H1 (cell line): ENCODE results near the gene MDFI. TPM values are rescaled to one million over a fixed set of nuclear protein-coding genes. Genes with fewer than 3 reads are reported as not detected.

Experiments used
- CTCF ChIA-PET: fragments of 300-600 bp; sonication (Branson Sonifier 250); formaldehyde crosslinking; loops from one replicate; lab custom pipeline; 2021; ENCODE audit not compliant: partially characterized antibody; lab: Charles Lee
- POLR2A ChIA-PET: fragments of 300-600 bp; sonication (Branson Sonifier 250); formaldehyde crosslinking; loops from one replicate; lab custom pipeline; 2021; ENCODE audit warnings: inconsistent platforms; ENCODE audit not compliant: partially characterized antibody; lab: Charles Lee
- DNase-seq, 2 experiments: peaks; one replicate each; pipeline versions ENCODE4 v3.0.0 to v3.0.0-alpha.2; 2010 to 2022; ENCODE audit warnings: low spot score in 2 of 2, low read depth in 1 of 2, mixed read lengths in 1 of 2
- FAIRE-seq: peaks from 2 replicates; lab custom pipeline; 2011; peaks lifted over from hg19 to GRCh38; lab: Jason Lieb, UNC
- H2AFZ ChIP-seq: 2 replicates; pipeline ENCODE4 v1.8.1; 2012; ENCODE audit warnings: low read length, inconsistent platforms
- H2AK5ac ChIP-seq: 2 replicates; pipeline ENCODE4 v1.6.1; 2013; ENCODE audit warnings: low read depth, low read length
- H2BK120ac ChIP-seq: replicated peaks from 2 replicates; pipeline ENCODE3; 2013; ENCODE audit warnings: low read depth, low read length, inconsistent platforms
- H2BK12ac ChIP-seq: 2 replicates; pipeline ENCODE4 v1.6.1; 2013; ENCODE audit warnings: low read depth, low read length
- H2BK15ac ChIP-seq: 2 replicates; pipeline ENCODE4 v1.6.1; 2013; ENCODE audit warnings: low read length
- H2BK20ac ChIP-seq: 2 replicates; pipeline ENCODE4 v1.6.1; 2013; ENCODE audit warnings: low read length
- H2BK5ac ChIP-seq: 2 replicates; pipeline ENCODE4 v1.6.1; 2013; ENCODE audit warnings: low read depth, low read length
- H3K14ac ChIP-seq: 2 replicates; pipeline ENCODE4 v1.6.1; 2013; ENCODE audit warnings: inconsistent platforms; ENCODE audit not compliant: insufficient read length
- H3K18ac ChIP-seq: 2 replicates; pipeline ENCODE4 v1.6.1; 2013; ENCODE audit warnings: low read length; ENCODE audit errors: extremely low read depth
- H3K23ac ChIP-seq: 2 replicates; pipeline ENCODE4 v1.6.1; 2013; ENCODE audit warnings: inconsistent platforms; ENCODE audit not compliant: insufficient read length
- H3K23me2 ChIP-seq: 2 replicates; pipeline ENCODE4 v1.6.1; 2013; ENCODE audit warnings: low read depth, low read length
- H3K27ac ChIP-seq: 2 replicates; pipeline ENCODE4 v1.6.1; 2011; ENCODE audit warnings: low read depth, low read length, inconsistent platforms
- H3K27me3 ChIP-seq, 4 experiments: replicated peaks in 1 of 4; 1 replicate in 1 of 4; 2 replicates in 3 of 4; pipeline versions ENCODE4 v1.6.1 to v1.8.1; 2011 to 2013; ENCODE audit warnings: low read length in 3 of 4, mild to moderate bottlenecking in 3 of 4, inconsistent platforms in 2 of 4, mixed read lengths in 2 of 4, moderate library complexity in 1 of 4; ENCODE audit not compliant: control insufficient read depth in 3 of 4, insufficient read depth in 3 of 4; ENCODE audit errors: extremely low read depth in 1 of 4
- H3K36me3 ChIP-seq, 4 experiments: 2 replicates each; pipeline versions ENCODE4 v1.6.1 to v1.8.1; 2011 to 2013; ENCODE audit warnings: mild to moderate bottlenecking in 4 of 4, low read length in 3 of 4, moderate library complexity in 2 of 4, control low read depth in 1 of 4, inconsistent platforms in 1 of 4; ENCODE audit not compliant: insufficient read depth in 4 of 4, control insufficient read depth in 2 of 4
- H3K4ac ChIP-seq: replicated peaks from 2 replicates; pipeline ENCODE3; 2013; ENCODE audit warnings: low read length, low read depth, mixed read lengths, inconsistent platforms; ENCODE audit not compliant: insufficient read length
- H3K4me1 ChIP-seq, 4 experiments: replicated peaks in 1 of 4; 1 replicate in 1 of 4; 2 replicates in 3 of 4; pipeline versions ENCODE4 v1.6.1 to v1.8.1; 2011 to 2013; ENCODE audit warnings: low read length in 3 of 4, inconsistent platforms in 2 of 4, mixed read lengths in 1 of 4; ENCODE audit not compliant: insufficient read depth in 4 of 4, control insufficient read depth in 3 of 4
- H3K4me2 ChIP-seq, 2 experiments: 2 replicates each; pipeline versions ENCODE4 v1.6.1 to v1.8.1; 2011 to 2013; ENCODE audit warnings: low read depth in 2 of 2, low read length in 2 of 2, control low read depth in 1 of 2, inconsistent platforms in 1 of 2, mild to moderate bottlenecking in 1 of 2; ENCODE audit not compliant: insufficient read depth in 1 of 2
- H3K4me3 ChIP-seq, 4 experiments: fragments of 200-600, 300-600 bp in 1 of 4; sonication (generic), shearing (Covaris generic), sonication (Bioruptor Twin) in 1 of 4; 2 replicates each; pipeline versions ENCODE4 v1.5.1 to v1.8.1; 2011 to 2016; ENCODE audit warnings: low read length in 4 of 4, low read depth in 3 of 4, control low read depth in 2 of 4, inconsistent platforms in 2 of 4, mild to moderate bottlenecking in 2 of 4, mixed read lengths in 1 of 4, moderate library complexity in 1 of 4; ENCODE audit not compliant: insufficient read depth in 2 of 4; ENCODE audit errors: extremely low read depth in 1 of 4
- H3K56ac ChIP-seq: replicated peaks from 2 replicates; pipeline ENCODE3; 2013; ENCODE audit warnings: low read depth, mild to moderate bottlenecking, mixed read lengths, low read length, inconsistent platforms; ENCODE audit not compliant: insufficient read length
- H3K79me1 ChIP-seq: 2 replicates; pipeline ENCODE4 v1.6.1; 2013; ENCODE audit warnings: low read depth, low read length, control low read depth
- H3K79me2 ChIP-seq, 2 experiments: 2 replicates each; pipeline versions ENCODE4 v1.6.1 to v1.8.1; 2012 to 2013; ENCODE audit warnings: low read length in 2 of 2, mild to moderate bottlenecking in 2 of 2, inconsistent platforms in 1 of 2; ENCODE audit not compliant: insufficient read depth in 2 of 2, control insufficient read depth in 1 of 2
- H3K9ac ChIP-seq, 4 experiments: replicated peaks in 1 of 4; 1 replicate in 1 of 4; 2 replicates in 3 of 4; pipeline versions ENCODE4 v1.6.1 to v1.8.1; 2011 to 2013; ENCODE audit warnings: low read depth in 3 of 4, low read length in 3 of 4, control low read depth in 2 of 4, mild to moderate bottlenecking in 2 of 4, moderate library complexity in 2 of 4, inconsistent platforms in 1 of 4; ENCODE audit errors: extremely low read depth in 1 of 4
- H3K9me3 ChIP-seq, 2 experiments: 2 replicates each; pipeline versions ENCODE4 v1.6.1 to v1.8.1; 2012 to 2013; ENCODE audit warnings: mild to moderate bottlenecking in 2 of 2, moderate library complexity in 2 of 2, control low read depth in 1 of 2, inconsistent platforms in 1 of 2, low read depth in 1 of 2, low read length in 1 of 2, mixed read lengths in 1 of 2; ENCODE audit not compliant: insufficient read depth in 2 of 2
- H4K20me1 ChIP-seq, 2 experiments: replicated peaks in 1 of 2; 2 replicates each; pipeline versions ENCODE3 to v1.8.1; 2011 to 2013; ENCODE audit warnings: inconsistent platforms in 2 of 2, low read length in 2 of 2, mild to moderate bottlenecking in 1 of 2; ENCODE audit not compliant: insufficient read depth in 2 of 2, control insufficient read depth in 1 of 2
- H4K5ac ChIP-seq: 2 replicates; pipeline ENCODE4 v1.6.1; 2013; ENCODE audit warnings: low read length, low read depth, mixed read lengths, inconsistent platforms; ENCODE audit not compliant: insufficient read length
- H4K8ac ChIP-seq: 2 replicates; pipeline ENCODE4 v1.8.0; 2013; ENCODE audit warnings: mild to moderate bottlenecking, moderate library complexity, low read length, inconsistent platforms; ENCODE audit not compliant: insufficient read depth; ENCODE audit errors: extremely low read depth
- H4K91ac ChIP-seq: replicated peaks from 2 replicates; pipeline ENCODE3; 2013; ENCODE audit warnings: low read length, mixed read lengths, inconsistent platforms; ENCODE audit not compliant: insufficient read length
- ASH2L ChIP-seq: fragments of 200-600, 300-600 bp; sonication (generic); IDR thresholded peaks from one replicate; pipeline ENCODE4 v1.7.1; 2017; ENCODE audit warnings: low read length
- ATF2 ChIP-seq: IDR thresholded peaks from 2 replicates; pipeline ENCODE4 v1.6.1; 2012; ENCODE audit warnings: low read length, inconsistent platforms
- NANOG ChIP-seq: IDR thresholded peaks from 2 replicates; pipeline ENCODE4 v1.6.1; 2011; ENCODE audit warnings: low read length, low read depth, mild to moderate bottlenecking, inconsistent platforms; ENCODE audit not compliant: insufficient read depth, poor library complexity, severe bottlenecking
- TCF12 ChIP-seq: IDR thresholded peaks from 2 replicates; pipeline ENCODE4 v1.6.1; 2011; ENCODE audit warnings: low read depth, mild to moderate bottlenecking, low read length
- YY1 ChIP-seq: IDR thresholded peaks from 2 replicates; pipeline ENCODE4 v1.6.1; 2011; ENCODE audit warnings: low read depth, mild to moderate bottlenecking, low read length
- WGBS, 2 experiments: shearing (Covaris generic) in 1 of 2; methylation state at CpG; one replicate each; pipeline versions ENCODE4 v1.1.6 to v1.1.7; 2013 to 2015; ENCODE audit warnings: low lambda C conversion rate in 2 of 2, mixed read lengths in 2 of 2, inconsistent platforms in 1 of 2, low coverage in 1 of 2, missing lambda C conversion rate in 1 of 2; ENCODE audit not compliant: insufficient replicate concordance in 2 of 2, insufficient coverage in 1 of 2, insufficient read length in 1 of 2; ENCODE audit errors: extremely low coverage in 1 of 2, missing lambda C conversion rate in 1 of 2; 5-methylcytosine and 5-hydroxymethylcytosine counted together
- long read RNA-seq, 2 experiments: library from RNA in 1 of 2; library from capped mRNA in 1 of 2; stranded (forward); transcript quantifications; one replicate each; pipeline ENCODE4 v2.0.0, GENCODE V29; 2021; ENCODE audit warnings: inconsistent platforms in 1 of 2
- polyA minus RNA-seq, 3 experiments: library from RNA; depleted of rRNA, polyadenylated mRNA; stranded (reverse); fragments of >200 nt; gene quantifications; 1 replicate in 2 of 3; 2 replicates in 1 of 3; pipeline ENCODE4 v1.2.3, GENCODE V29; 2011
- polyA plus RNA-seq, 7 experiments: library from polyadenylated mRNA; depleted of rRNA in 3 of 7; stranded (reverse) in 5 of 7; unstranded in 2 of 7; fragments of >200 nt in 5 of 7; fragments of 200-250 nt in 2 of 7; gene quantifications; 1 replicate in 5 of 7; 2 replicates in 1 of 7; 4 replicates in 1 of 7; pipeline versions ENCODE4 v1.2.1 to v1.2.3, GENCODE V29; 2011 to 2013; ENCODE audit warnings: missing spikeins in 2 of 7, mixed read lengths in 2 of 7
- total RNA-seq: library from RNA; stranded (reverse); fragmentation: NEBNext Ultra II Directional; extraction: Animal tissue kit (Norgen Biotek cat#: 25700); gene quantifications from 2 replicates; pipeline ENCODE4 v1.2.1, GENCODE V29; 2021

MDFI gene
- total RNA-seq = 38.5 and 41.0 TPM in 2 replicates
- 65.6 and 78.9 TPM in 2 replicates for polyA plus RNA-seq (2011; rRNA removed)
- 73.5 TPM for polyA plus RNA-seq (2011; cell fraction: cytosol; rRNA removed)
- 60.0 TPM for polyA plus RNA-seq (2011; cell fraction: nucleus; rRNA removed)
- 21.8 to 38.0 TPM (median 35.1 TPM) in 4 replicates for polyA plus RNA-seq (2012, experiment 1 of 2)
- polyA plus RNA-seq (2012, experiment 2 of 2) = 41.2 TPM
- polyA plus RNA-seq (2013, experiment 1 of 2) = 36.9 TPM
- polyA plus RNA-seq (2013, experiment 2 of 2) = 40.4 TPM
- 10.9 and 15.4 TPM in 2 replicates for polyA minus RNA-seq (2011; rRNA and poly(A)+ RNA removed)
- polyA minus RNA-seq (2011; cell fraction: cytosol; rRNA and poly(A)+ RNA removed) = 22.2 TPM
- polyA minus RNA-seq (2011; cell fraction: nucleus; rRNA and poly(A)+ RNA removed) = 12.8 TPM
- long read RNA-seq, experiment 1, transcript MDFI-201 (5 exons, 1,629 nt) = major isoform, 9 of 32 reads
- long read RNA-seq, experiment 1, partial matches to known transcripts = 12 of 32 reads
- long read RNA-seq, experiment 1, other reads (novel, unspliced or antisense) = 9 of 32 reads
- long read RNA-seq, experiment 2 = 0 reads

- H3K23ac ChIP-seq = no peak within 1 kb of the TSS
- no peaks in the 10 kb centered on the region for H3K36me3 ChIP-seq
- H3K18ac ChIP-seq = peak within 1 kb of the TSS; percentile 93
- no peak within 1 kb of the TSS for H3K27ac ChIP-seq
- DNase-seq = peak; percentile 46 to 81
- peak within 1 kb of the TSS; percentile 85; the same call in 1 of the 2 replicates for H2BK12ac ChIP-seq
- H3K23me2 ChIP-seq = peaks cover 22% of the 10 kb centered on the region
- H2AK5ac ChIP-seq = no peak within 1 kb of the TSS
- peak within 1 kb of the TSS; percentile 57 for H4K5ac ChIP-seq
- 0% methylated on average over 46 of the region's 86 CpGs; no CpG with 5 or more reads in 1 of the 2 experiments for WGBS, 2 experiments
- peaks cover 8 to 69% (median 37%) of the 10 kb centered on the region in 4 experiments; a peak in 6 of 7 replicates for H3K27me3 ChIP-seq
- H2BK120ac ChIP-seq = peak within 1 kb of the TSS; percentile 23
- peak within 1 kb of the TSS; percentile 86; the same call in 1 of the 2 replicates for H2BK20ac ChIP-seq
- H3K9ac ChIP-seq = peak within 1 kb of the TSS in 3 of 4 experiments; percentile 45 to 55 (median 48); a peak in 6 of 7 replicates
- H2BK5ac ChIP-seq = peak within 1 kb of the TSS; percentile 81; the same call in 1 of the 2 replicates
- peak within 1 kb of the TSS; percentile 88; the same call in 1 of the 2 replicates for H2BK15ac ChIP-seq
- H3K4me3 ChIP-seq = peak within 1 kb of the TSS; percentile 67 to 89 (median 78)
- FAIRE-seq = no peak
- no peak within 1 kb of the TSS for H3K14ac ChIP-seq
- H2AFZ ChIP-seq = peak within 1 kb of the TSS; percentile 60; the same call in 1 of the 2 replicates
- peaks cover 2% of the 10 kb centered on the region; the same call in 1 of the 2 replicates for H3K79me1 ChIP-seq
- peak within 1 kb of the TSS; percentile 37 for H3K56ac ChIP-seq
- H3K4me1 ChIP-seq = peaks cover 8 to 28% (median 17%) of the 10 kb centered on the region in 4 experiments
- POLR2A ChIA-PET = interaction anchor here (1.0 to 2.2 kb wide), 5 partner anchors 14 to 67 kb away, joined by 3 to 7 read pairs (median 3); no protein-coding TSS in a partner anchor
- H3K79me2 ChIP-seq = peaks cover 0 to 5% of the 10 kb centered on the region in 2 experiments; a peak in 1 of 4 replicates
- H3K9me3 ChIP-seq = no peaks in the 10 kb centered on the region
- peak within 1 kb of the TSS; percentile 89 to 96 for H3K4me2 ChIP-seq
- H3K4ac ChIP-seq = peak within 1 kb of the TSS; percentile 19
- H4K8ac ChIP-seq = peak within 1 kb of the TSS; percentile 1
- CTCF ChIA-PET = interaction anchor here (0.6 to 5.1 kb wide), 5 partner anchors 16 to 45 kb away, joined by 3 to 22 read pairs (median 4); no protein-coding TSS in a partner anchor
- peaks cover 0 to 2% of the 10 kb centered on the region in 2 experiments for H4K20me1 ChIP-seq
- H4K91ac ChIP-seq = peak within 1 kb of the TSS; percentile 76
- TF ChIP-seq ATF2 = no peak
- TF ChIP-seq TCF12 = no peak
- no peak for TF ChIP-seq ASH2L
- no peak; the same call in 1 of the 2 replicates for TF ChIP-seq YY1
- no peak for TF ChIP-seq NANOG
Observed at GRCh38 chr6:41638002-41638934, at the start of gene MDFI. MDFI (plus strand) TSS chr6:41638468; CDS start chr6:41638750, 282 bp downstream.
